Activated CD4-positive, alpha-beta T cell treated with anti-CD3 and anti-CD28 coated beads for 48 hours (primary cell): ENCODE results near the gene ABHD8.

Source experiments
- DNase-seq: peaks from one replicate; pipeline ENCODE4 v3.0.0-alpha.2; 2020

Gene ABHD8

GRCh38 chr19:17333611-17334413 lies 30.6 kb upstream of the ABHD8 start:
- peak; percentile 86 for DNase-seq

- peak; percentile 81 for DNase-seq
Observed at GRCh38 chr19:17332677-17333581, 29.7 kb upstream of the ABHD8 start.

GRCh38 chr19:17332360-17332676 lies 29.1 kb upstream of the ABHD8 start:
- no peak for DNase-seq

DNA sequence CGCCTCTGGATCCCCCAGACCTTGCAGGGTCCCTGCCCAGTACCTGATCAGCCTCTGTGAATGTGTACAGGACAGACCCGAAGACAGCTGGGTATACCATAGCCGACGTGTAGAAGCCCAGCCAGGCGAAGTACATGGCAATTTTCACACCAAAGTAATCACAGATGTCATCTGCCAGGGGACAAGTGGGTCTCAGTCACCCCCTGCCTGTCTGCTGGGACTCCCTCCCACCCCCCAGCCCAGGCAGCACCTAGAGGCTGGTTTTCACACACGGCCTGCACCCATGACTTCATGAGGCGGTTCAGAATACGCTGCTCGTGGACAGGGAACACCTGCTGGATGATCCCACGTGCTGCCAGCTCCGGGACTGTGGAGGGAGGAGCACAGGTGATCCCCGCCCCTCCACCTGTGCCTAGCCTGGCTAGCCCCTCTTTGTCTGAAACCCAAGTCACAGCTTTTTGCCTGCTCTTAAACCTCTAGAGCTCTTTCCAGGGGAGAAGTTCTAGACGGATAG lies 27.9 kb upstream of the ABHD8 start:
- no peak for DNase-seq

- DNase-seq: no peak
Observed at GRCh38 chr19:17330262-17331044, 27.2 kb upstream of the ABHD8 start.

DNA sequence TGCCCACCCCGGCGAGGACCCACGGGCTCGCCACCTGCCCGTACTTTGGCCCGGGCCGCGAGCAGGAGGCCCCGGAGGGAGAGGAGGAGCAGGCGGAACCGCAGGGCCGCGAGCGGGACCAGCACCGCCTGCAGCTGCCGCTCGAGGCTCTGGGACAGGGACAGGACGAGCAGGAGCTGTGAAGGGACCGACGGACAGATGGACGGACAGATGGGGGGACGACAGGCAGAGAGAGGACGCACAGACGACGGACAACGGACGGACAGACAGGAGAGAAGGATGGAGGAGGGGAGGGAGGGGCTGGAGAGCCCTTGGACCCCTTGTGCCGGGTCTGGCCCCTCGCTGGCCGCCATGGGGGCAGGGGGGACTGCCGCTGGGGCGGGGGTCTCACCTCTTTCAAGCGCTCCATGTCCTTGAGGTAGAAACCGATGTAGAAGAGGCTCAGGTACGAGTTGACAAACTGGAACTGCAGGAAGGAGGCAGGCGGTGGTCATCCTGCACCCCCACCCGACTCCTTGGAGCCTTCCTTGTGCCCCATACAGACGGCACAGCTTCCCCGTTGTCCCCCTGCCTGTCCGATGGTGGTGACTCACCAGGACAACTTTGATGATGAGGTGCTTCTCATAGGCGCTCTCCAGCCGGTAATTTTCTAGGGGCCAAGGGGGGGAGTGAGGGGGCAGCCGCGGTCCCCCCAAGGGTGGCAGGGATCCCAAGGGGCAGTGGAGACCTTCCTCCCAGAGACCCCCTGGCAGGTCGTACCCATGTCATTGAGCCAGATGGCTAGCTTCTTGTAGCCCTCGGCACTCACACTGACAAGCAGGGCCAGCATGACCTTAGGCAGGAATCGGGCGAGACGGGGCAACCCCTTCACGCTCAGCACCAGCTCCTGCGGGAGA lies 26.4 kb upstream of the ABHD8 start:
- no peak for DNase-seq

DNA sequence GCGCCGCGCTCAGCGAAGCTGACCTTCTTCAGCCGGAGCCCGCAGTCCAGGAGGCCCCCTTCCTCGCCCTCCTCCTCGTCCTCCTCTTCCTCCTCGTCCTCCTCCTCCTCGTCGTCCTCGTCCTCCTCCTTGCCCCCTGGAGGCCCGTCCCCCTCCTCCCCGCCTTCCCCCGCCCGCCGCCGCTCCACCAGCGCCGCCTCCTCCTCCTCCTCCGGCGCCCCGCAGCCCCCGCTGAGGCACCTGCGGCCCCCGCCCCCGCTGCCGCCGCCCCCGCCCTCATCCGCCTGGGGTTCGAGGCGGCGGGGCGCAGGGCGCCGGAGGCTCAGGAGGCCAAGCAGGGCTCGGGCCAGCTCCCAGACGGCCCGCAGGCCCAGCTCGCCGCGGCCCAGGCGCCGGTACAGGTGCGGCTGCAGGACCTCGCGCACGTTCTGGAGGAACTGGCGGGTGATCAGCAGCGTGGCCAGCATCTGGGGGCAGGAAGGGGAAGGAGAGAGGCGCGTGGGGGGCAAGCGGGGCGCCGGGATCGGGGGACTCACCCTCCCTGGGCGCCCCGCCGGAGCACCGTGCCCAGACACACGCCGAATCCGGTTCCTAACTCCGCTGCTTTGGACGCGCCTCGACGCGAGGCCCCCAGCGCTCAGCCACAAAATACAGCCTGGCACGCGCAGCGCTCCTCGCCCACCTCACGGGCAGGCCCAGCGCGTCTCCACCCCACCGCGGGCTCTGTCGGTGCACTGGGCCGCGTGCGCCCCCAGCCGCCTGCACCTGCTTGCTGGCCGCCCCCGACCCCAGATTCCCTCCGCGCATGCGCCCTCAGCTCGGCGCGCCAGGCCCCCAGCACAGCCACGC lies 25.5 kb upstream of the ABHD8 start:
- peak; percentile 35 for DNase-seq

- DNase-seq: peak; percentile 65
Observed at GRCh38 chr19:17327654-17328516, 24.7 kb upstream of the ABHD8 start.

DNA sequence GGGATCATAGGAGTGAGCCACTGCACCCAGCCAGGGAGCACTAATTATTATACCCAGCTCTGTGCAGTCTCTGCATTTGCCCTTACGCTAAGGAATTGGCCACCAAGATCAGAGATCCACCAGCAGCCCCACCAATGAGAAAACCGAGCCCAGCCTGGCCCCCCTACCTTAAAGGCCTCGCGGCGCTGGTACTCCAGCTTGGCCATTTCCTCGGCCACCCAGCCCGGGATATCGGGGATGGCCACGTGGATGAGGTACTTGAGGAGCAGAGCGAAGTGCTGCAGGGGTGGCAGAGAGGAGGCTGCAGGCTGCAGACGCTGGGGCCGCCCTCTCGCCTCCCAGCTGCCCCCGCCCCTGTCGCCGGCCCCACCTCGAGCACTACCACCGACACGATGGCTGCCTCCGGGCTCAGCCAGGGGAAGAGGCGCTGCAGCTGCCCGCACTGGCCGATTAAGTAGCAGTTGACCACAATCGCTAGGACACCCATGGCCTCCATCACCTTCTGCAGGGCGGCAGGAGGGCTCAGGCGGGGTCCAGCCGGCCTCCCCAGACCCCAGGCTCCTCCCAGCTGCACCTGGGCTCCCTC lies 23.9 kb upstream of the ABHD8 start:
- DNase-seq: no peak

GRCh38 chr19:17326595-17326966 lies 23.4 kb upstream of the ABHD8 start:
- DNase-seq: no peak

GRCh38 chr19:17325881-17326594 lies 22.8 kb upstream of the ABHD8 start:
- DNase-seq: no peak

DNA sequence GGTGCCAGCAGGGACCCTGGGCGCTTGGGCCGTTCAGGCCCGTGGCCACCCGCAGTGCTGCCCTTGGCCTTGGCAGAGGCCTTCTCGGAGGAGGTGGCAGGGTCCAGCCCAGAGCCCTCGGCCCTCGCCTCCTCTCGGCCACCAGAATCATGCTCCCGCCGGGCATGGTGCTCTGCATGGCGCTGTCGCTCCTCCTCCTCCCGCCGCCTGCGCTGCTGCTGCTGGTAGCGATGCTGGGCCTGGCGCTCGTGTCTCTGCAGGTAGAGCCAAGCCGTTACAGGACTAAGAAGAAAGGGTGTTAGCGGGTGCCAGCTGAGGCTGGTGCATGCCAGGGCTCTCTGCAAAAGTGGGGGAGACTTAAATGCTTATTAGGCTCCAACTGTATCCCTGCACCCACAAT lies 21.9 kb upstream of the ABHD8 start:
- DNase-seq: no peak

- DNase-seq: no peak
Observed at GRCh38 chr19:17324357-17325114, 21.3 kb upstream of the ABHD8 start.

GRCh38 chr19:17323964-17324332 lies 20.7 kb upstream of the ABHD8 start:
- DNase-seq: no peak

GRCh38 chr19:17323300-17323963 lies 20.2 kb upstream of the ABHD8 start:
- no peak for DNase-seq

GRCh38 chr19:17322854-17323253 lies 19.6 kb upstream of the ABHD8 start:
- no peak for DNase-seq

GRCh38 chr19:17321655-17322489 lies 18.6 kb upstream of the ABHD8 start:
- no peak for DNase-seq
